ENCODE measurements around the gene TMEM164.
"Not testable (repeated sequence)": the region's sequence is repeated elsewhere in the genome, so short reads cannot be mapped to it uniquely, and the experiment has no call there.

TMEM164 gene

GRCh38 chrX:110132450-110133114 is 129.7 kb downstream of the TMEM164 start:
- no peak for DNase-seq (ENCODE audit: low spot score)

DNA sequence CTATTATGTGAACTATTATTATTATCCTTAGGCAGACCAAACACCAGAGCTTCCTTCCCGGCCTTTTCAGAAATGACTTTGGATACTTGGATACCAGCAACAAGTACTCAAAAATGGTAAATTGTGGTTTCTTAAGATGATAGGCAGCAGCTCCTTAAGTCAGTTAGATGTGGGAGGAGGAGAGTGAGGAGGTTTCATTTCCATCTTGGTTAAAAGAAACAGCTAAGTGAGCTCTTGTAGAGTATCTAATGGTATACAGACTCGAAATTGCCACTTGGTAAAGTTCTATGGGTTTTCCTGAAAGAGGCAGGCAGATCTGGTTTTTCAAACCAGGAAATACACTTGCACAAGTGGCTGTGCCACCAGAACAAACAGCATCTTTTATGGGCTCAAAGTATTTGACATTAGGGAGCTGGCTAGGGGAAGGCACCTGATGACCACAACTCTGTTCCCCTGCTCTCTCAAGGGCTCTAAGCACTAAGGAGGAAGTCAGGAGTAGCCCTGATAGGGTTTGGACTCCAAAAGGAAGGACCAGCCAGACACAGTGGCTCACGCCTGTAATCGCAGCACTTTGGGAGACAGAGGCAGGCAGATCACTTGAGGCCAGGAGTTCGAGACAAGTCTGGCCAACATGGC is 130.9 kb downstream of the TMEM164 start:
- DNase-seq (ENCODE audit: low spot score), result no peak

- no peak for DNase-seq (ENCODE audit: low spot score)
These were observed 132.7 kb downstream of the TMEM164 start for GRCh38 chrX:110135618-110136017.

DNA sequence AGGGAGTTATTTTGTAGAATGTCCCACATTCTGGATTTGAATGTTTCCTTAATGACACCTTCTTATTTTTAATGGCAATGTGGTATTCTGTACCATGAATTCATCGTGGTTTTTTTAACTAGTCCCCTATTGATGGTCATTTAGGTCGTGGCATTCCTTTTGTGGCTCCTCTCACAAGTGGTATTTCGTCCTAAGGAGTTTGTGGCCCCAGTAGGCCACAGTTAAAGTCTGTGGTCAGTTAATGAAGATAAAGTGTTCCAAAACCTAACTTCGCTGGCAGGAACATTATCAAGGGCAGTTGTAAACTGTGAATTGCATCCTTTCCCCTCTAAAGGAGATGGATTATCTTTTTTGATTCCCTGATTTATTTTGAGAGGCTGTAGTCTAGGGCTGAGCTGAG is 133.2 kb downstream of the TMEM164 start:
- DNase-seq (ENCODE audit: low spot score), result no peak

- DNase-seq (ENCODE audit: low spot score), result no peak
These were observed 135.6 kb downstream of the TMEM164 start for GRCh38 chrX:110138557-110138956.

- no peak for DNase-seq (ENCODE audit: low spot score)
These were observed 136.3 kb downstream of the TMEM164 start for GRCh38 chrX:110139172-110139571.

GRCh38 chrX:110142096-110142495 is 139.2 kb downstream of the TMEM164 start:
- no peak for DNase-seq (ENCODE audit: low spot score)

- DNase-seq (ENCODE audit: low spot score), result no peak
These were observed 140.7 kb downstream of the TMEM164 start for GRCh38 chrX:110143454-110144210.

DNA sequence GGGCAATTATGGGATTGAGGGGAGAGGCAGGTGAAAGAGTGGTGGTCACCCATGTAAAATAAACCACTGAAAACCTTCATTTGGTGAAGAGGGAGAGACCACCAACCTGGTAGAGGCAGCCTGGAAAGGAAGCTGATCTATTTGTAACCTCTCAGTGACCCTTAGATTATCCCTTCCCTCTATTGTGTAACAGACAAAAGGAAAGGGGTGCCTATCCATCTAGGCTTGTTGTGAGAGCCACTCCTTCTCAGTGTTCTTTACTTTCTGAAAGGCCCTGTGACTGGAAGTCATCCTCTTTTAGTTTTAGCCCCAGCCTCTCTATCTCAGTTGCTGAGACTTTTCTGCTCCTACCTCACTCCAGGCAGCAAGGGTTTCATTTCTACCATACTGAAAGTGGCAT is 142.4 kb downstream of the TMEM164 start:
- no peak for DNase-seq (ENCODE audit: low spot score)

DNA sequence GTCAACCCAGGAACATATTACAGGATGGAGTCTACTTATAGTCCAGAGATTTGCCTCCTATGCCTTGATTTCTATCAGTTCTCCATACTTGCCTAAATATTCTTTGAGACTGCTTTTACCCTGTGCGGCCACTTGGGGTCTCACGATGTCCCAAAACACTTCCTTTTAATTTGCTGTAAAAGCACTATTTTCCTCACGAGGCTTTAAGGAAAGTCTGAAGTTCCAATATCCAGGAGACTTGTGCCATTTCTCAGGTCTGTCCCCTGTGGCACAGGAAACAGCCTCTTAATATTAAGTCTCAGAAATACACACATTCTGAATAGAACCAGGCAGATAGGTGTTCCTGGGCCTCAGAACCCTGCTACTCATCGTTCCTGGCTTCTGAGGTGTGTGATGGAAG is 142.9 kb downstream of the TMEM164 start:
- DNase-seq (ENCODE audit: low spot score), result peak; percentile 51

GRCh38 chrX:110146521-110146920 is 143.6 kb downstream of the TMEM164 start:
- peak; percentile 72 for DNase-seq (ENCODE audit: low spot score)

- DNase-seq (ENCODE audit: low spot score), result no peak
These were observed 150.3 kb downstream of the TMEM164 start for GRCh38 chrX:110153244-110153643.

DNA sequence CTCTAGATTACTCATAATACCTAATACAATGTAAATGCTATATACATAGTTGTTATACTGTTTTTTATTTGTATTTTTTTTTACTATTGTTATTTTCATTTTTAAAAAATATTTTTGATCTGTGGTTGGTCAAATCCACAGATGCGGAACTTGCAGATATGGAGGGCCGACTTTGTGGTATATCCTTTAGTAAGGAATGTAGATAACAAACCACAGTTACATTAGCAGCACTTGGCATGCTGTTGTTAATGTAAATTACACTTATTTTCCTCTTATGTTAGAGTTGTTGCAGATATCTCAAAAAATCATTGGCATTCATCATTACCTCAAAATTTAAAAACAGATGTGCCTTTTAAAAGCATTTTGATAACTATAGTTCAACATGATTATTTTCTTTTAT is 151.0 kb downstream of the TMEM164 start:
- DNase-seq (ENCODE audit: low spot score), result no peak

- not testable (repeated sequence) for DNase-seq (ENCODE audit: low spot score)
These were observed 151.4 kb downstream of the TMEM164 start for GRCh38 chrX:110154328-110154727.

DNA sequence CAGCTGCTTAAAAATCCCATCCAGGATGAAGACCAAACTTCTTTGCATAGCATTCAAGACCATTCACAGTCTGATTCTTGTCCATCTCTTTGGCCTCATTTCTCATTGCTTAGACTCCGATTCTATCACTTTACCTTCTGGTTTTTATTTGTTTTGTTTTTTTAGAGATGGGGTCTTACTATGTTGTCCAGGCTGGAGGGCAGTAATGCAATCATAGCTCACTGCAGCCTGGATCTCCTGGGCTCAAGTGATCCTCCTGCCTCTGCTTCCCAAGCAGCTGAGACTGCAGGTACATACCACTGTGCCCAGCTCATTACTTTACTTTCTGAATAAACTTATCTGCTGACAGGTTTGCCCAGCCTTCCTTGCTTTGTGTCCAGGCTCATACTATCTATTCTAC is 152.8 kb downstream of the TMEM164 start:
- DNase-seq (ENCODE audit: low spot score), result no peak

GRCh38 chrX:110156167-110156754 is 153.3 kb downstream of the TMEM164 start:
- peak; percentile 66 for DNase-seq (ENCODE audit: low spot score)

- no peak for DNase-seq (ENCODE audit: low spot score)
These were observed 154.5 kb downstream of the TMEM164 start for GRCh38 chrX:110157444-110157843.

- DNase-seq (ENCODE audit: low spot score), result no peak
These were observed 156.3 kb downstream of the TMEM164 start for GRCh38 chrX:110159235-110159634.

GRCh38 chrX:110159865-110160264 is 157.0 kb downstream of the TMEM164 start:
- no peak for DNase-seq (ENCODE audit: low spot score)

- no peak for DNase-seq (ENCODE audit: low spot score)
These were observed 158.4 kb downstream of the TMEM164 start for GRCh38 chrX:110161361-110161686.

DNA sequence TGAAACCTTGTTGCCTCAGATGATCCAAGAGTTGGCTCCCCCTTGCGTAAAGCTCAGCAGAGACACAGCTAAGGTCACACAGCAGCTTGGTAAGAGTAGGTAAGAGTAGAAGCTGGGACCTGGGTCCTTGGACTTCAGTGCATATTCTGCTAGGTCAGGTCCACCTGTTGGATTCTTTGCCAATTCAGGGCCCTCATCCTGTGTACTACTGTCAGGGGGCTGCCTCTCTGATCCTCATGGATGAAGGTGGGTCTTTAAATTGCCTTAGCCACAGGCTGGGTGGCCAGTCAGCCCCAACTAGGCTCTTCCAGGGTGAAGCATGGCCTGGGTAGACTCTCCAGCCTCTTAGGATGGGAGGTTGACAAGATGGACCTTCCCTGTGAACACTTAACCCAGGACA is 159.2 kb downstream of the TMEM164 start:
- DNase-seq (ENCODE audit: low spot score), result no peak

- DNase-seq (ENCODE audit: low spot score), result no peak
These were observed 160.0 kb downstream of the TMEM164 start for GRCh38 chrX:110162867-110163266.

- DNase-seq (ENCODE audit: low spot score), result no peak
These were observed 160.6 kb downstream of the TMEM164 start for GRCh38 chrX:110163488-110163887.

Measured in hematopoietic multipotent progenitor cell treated with erythropoietin and hydrocortisone succinate and interleukin-3 and kit ligand, for 15 days (in vitro differentiated cells).